AG09309 (cell line): Measurements from ENCODE around the gene WWTR1.

ENCODE experiments used
- DNase-seq: peaks from one replicate; pipeline ENCODE4 v3.0.0-alpha.2; 2010; ENCODE audit warnings: low read depth
- H3K4me3 ChIP-seq: 2 replicates; pipeline ENCODE4 v1.5.1; 2011; ENCODE audit warnings: mild to moderate bottlenecking, low read depth, low read length, moderate library complexity; ENCODE audit not compliant: control insufficient read depth
- TF ChIP-seq, protein P1 (sequence below): IDR thresholded peaks from 2 replicates; pipeline ENCODE4 v1.5.1; 2011; ENCODE audit warnings: mild to moderate bottlenecking, low read depth, low read length, inconsistent platforms; ENCODE audit not compliant: insufficient read depth, control insufficient read depth; ENCODE audit errors: missing control alignments

The WWTR1 gene

DNA sequence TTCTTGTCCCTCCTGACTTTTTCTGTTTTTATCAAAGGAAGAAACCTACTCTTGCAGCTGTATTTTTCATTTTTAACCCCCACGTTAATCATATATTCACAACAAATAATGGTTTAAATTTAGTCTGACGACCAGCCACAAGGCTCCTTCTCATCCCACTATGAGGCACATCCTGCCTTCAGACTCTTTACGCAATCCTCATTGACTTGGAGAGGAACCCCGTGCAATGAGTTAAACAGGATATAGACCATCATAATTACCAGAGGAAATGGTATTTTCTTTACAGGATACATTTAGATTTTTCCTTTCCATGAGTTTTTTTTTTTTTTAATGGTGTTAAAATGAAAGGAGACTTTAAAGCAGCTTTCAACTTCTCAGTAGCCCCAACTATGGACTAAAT, 68.5 kb downstream of the WWTR1 start:
- no peak overlapping the region for H3K4me3 ChIP-seq
- DNase-seq = no peak
- TF ChIP-seq, protein P1, sequence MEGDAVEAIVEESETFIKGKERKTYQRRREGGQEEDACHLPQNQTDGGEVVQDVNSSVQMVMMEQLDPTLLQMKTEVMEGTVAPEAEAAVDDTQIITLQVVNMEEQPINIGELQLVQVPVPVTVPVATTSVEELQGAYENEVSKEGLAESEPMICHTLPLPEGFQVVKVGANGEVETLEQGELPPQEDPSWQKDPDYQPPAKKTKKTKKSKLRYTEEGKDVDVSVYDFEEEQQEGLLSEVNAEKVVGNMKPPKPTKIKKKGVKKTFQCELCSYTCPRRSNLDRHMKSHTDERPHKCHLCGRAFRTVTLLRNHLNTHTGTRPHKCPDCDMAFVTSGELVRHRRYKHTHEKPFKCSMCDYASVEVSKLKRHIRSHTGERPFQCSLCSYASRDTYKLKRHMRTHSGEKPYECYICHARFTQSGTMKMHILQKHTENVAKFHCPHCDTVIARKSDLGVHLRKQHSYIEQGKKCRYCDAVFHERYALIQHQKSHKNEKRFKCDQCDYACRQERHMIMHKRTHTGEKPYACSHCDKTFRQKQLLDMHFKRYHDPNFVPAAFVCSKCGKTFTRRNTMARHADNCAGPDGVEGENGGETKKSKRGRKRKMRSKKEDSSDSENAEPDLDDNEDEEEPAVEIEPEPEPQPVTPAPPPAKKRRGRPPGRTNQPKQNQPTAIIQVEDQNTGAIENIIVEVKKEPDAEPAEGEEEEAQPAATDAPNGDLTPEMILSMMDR = no peak

DNA sequence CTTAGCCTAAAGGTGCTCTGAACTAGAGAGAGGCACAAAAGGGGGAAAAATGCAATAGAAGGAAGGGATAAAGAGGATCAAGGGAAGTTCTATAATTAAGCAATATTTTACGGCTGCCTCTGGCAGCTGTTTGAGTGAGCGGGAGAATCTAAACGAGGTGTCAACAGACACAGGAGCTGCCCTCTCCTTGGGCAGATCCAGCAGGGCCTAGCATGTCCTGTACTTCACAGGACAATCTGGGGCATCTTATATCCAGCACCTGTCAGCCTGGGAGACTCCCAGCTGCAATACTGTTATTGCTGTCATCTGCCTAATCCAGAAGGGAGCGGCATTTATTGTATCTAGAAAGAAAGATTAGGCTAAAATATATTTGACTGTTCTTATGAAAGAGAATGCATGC, 68.9 kb downstream of the WWTR1 start:
- DNase-seq = no peak
- TF ChIP-seq, protein P1 = no peak
- no peak overlapping the region for H3K4me3 ChIP-seq

DNA sequence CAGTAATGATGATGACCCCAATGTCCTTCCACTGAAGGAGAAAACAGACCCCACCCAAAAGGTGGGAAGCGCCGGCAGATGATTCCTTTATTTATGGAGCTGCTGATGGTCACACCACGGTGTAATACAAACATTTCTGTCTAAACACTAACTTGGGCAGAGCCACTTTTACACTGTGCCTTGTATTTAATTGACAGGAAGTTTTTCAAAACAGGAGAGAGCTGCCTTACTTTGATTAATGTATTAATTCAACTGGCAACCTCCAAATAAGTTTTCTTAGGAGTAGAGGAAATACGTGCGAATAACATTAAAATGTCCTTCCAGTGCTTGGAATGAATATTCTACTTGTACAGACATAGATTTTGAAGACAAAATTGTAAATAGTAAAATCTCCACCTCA, 70.4 kb downstream of the WWTR1 start:
- DNase-seq = no peak
- H3K4me3 ChIP-seq = no peak overlapping the region
- TF ChIP-seq, protein P1 = no peak

DNA sequence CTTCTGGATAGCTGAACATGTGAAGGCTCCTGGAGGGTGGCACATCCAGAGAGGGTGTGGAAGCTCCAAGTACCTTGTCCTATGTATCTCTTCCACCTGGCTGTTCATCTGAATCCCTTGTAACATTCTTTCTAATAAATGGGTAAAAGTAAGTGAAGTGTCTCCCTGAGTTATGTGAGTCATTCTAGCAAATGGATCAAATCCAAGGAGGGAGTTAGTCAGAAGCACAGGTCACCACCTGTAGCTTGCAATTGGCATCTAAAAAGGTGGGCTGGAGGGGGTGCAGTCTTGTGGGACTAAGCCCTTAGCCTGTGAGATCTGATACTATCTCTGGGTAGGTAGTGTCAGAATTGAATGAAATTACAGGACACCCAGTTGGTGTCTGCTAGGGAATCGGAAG, 71.0 kb downstream of the WWTR1 start:
- TF ChIP-seq, protein P1 = no peak
- H3K4me3 ChIP-seq = no peak overlapping the region

DNA sequence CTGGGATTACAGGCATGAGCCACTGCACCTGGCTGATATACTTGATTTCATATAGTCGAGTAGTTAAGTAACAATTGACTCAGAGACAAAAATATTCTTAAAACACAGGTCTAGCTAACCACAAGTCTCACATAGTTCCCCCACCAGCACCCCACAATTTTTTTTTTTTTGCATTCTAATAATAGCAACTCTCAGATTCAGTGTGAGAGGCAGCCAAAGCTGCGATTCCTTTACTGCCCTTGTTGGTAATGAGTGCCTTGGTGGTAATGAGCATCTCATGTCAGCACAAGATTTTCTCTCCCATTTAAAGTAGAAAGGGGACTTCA, 72.5 kb downstream of the WWTR1 start:
- TF ChIP-seq, protein P1 = no peak
- no peak for DNase-seq
- no peak overlapping the region for H3K4me3 ChIP-seq

More for the DNA sequence above, 71.0 kb downstream of the WWTR1 start:
- DNase-seq = no peak

DNA sequence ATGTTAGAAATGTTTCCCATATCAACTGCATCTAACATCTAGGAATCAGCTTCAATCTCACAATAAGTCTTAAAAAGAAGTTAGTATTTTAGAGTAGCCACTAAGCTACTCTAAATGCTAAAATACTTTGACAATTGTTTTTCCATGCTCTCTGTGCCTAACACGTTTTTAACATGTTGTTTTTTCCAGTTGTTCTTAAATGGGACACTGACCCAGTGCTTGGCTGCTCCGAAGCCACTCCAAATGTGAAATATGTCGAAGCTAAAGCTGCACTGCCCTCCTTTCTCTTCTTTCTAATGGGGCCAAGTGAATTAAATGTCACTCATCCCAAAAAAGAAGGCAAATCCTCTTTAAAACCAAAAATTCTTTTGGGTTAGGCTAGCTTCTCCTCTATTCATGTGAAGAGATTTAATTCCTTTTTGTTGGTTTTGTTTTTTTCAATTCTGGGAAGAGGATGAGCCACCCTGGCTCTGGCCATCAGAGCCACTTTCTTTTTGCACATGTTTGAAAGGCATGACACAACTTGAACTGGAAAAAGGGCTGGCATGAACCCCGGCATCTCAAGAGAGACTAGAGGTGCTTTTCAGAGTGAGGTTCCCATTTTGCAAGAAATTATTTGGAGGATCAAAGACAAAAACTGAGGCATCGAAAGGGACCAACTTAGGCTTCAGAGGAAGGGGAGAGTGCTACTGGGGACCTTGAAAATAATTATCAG, 73.7 kb downstream of the WWTR1 start:
- TF ChIP-seq, protein P1 = no peak
- DNase-seq = no peak
- no peak overlapping the region for H3K4me3 ChIP-seq
